ENCODE measurements around the gene GSPT1.
A peak's percentile ranks its signal among the peaks of the same experiment; 100 is the strongest.

The GSPT1 gene

DNA sequence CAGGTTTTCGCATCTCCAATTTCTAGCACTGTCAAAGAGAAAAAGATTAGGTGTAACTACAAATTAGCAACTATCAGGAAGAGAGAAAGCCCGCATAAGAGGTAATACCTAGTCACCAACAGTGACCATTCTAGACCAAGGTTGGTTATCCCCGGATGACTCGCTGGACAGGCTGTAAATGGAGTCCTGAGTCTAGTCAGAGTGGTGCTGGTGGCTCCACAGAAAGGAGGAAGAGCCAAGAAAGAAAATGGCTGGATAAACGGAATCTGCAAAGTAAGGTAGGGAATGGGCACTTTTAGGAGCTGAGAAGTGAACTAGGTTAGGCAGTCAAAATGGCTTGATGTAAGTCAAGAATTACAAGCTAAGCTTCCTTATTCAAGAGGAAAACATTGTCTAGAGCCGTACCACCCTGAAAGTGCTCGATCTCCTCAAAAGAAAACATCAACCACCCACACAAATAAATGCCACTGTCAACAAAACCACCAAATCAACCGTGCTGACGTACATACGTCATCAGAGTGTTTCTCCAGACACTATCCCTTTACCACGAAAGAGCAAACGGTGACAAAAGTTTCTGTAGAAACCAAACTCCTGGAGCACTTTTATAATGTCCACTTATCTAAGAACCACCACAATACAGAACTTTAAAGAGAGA lies 2.2 kb downstream of the GSPT1 start:
- peak in 1 of 2 experiments; percentile 6 for DNase-seq (ENCODE audit: low read depth in 1 of 2, low spot score in 1 of 2)
- Histone ChIP-seq H3K27ac (replicated peaks) (peak overlapping the region; percentile 92), H3K4me3 (replicated peaks; ENCODE audit: insufficient read depth, low read length) (peak overlapping the region; percentile 88), H3K27me3 (ENCODE audit: insufficient read depth, poor library complexity, severe bottlenecking) (no peaks in the 10 kb centered on the region)
- TF ChIP-seq GABPA (IDR thresholded peaks at IDR 0.05; ENCODE audit: low read depth): no peak
- TF ChIP-seq POLR2AphosphoS5 (IDR thresholded peaks at IDR 0.05; ENCODE audit: low read depth): no peak
- TF ChIP-seq, protein P1, sequence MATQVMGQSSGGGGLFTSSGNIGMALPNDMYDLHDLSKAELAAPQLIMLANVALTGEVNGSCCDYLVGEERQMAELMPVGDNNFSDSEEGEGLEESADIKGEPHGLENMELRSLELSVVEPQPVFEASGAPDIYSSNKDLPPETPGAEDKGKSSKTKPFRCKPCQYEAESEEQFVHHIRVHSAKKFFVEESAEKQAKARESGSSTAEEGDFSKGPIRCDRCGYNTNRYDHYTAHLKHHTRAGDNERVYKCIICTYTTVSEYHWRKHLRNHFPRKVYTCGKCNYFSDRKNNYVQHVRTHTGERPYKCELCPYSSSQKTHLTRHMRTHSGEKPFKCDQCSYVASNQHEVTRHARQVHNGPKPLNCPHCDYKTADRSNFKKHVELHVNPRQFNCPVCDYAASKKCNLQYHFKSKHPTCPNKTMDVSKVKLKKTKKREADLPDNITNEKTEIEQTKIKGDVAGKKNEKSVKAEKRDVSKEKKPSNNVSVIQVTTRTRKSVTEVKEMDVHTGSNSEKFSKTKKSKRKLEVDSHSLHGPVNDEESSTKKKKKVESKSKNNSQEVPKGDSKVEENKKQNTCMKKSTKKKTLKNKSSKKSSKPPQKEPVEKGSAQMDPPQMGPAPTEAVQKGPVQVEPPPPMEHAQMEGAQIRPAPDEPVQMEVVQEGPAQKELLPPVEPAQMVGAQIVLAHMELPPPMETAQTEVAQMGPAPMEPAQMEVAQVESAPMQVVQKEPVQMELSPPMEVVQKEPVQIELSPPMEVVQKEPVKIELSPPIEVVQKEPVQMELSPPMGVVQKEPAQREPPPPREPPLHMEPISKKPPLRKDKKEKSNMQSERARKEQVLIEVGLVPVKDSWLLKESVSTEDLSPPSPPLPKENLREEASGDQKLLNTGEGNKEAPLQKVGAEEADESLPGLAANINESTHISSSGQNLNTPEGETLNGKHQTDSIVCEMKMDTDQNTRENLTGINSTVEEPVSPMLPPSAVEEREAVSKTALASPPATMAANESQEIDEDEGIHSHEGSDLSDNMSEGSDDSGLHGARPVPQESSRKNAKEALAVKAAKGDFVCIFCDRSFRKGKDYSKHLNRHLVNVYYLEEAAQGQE (IDR thresholded peaks at IDR 0.05; ENCODE audit: insufficient replicate concordance, low read depth): no peak
- TF ChIP-seq, protein P2, sequence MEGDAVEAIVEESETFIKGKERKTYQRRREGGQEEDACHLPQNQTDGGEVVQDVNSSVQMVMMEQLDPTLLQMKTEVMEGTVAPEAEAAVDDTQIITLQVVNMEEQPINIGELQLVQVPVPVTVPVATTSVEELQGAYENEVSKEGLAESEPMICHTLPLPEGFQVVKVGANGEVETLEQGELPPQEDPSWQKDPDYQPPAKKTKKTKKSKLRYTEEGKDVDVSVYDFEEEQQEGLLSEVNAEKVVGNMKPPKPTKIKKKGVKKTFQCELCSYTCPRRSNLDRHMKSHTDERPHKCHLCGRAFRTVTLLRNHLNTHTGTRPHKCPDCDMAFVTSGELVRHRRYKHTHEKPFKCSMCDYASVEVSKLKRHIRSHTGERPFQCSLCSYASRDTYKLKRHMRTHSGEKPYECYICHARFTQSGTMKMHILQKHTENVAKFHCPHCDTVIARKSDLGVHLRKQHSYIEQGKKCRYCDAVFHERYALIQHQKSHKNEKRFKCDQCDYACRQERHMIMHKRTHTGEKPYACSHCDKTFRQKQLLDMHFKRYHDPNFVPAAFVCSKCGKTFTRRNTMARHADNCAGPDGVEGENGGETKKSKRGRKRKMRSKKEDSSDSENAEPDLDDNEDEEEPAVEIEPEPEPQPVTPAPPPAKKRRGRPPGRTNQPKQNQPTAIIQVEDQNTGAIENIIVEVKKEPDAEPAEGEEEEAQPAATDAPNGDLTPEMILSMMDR (IDR thresholded peaks at IDR 0.05; ENCODE audit: insufficient read depth, low read length): no peak
- TF ChIP-seq SPI1 (IDR thresholded peaks at IDR 0.05; ENCODE audit: borderline replicate concordance, low read depth): no peak

DNA sequence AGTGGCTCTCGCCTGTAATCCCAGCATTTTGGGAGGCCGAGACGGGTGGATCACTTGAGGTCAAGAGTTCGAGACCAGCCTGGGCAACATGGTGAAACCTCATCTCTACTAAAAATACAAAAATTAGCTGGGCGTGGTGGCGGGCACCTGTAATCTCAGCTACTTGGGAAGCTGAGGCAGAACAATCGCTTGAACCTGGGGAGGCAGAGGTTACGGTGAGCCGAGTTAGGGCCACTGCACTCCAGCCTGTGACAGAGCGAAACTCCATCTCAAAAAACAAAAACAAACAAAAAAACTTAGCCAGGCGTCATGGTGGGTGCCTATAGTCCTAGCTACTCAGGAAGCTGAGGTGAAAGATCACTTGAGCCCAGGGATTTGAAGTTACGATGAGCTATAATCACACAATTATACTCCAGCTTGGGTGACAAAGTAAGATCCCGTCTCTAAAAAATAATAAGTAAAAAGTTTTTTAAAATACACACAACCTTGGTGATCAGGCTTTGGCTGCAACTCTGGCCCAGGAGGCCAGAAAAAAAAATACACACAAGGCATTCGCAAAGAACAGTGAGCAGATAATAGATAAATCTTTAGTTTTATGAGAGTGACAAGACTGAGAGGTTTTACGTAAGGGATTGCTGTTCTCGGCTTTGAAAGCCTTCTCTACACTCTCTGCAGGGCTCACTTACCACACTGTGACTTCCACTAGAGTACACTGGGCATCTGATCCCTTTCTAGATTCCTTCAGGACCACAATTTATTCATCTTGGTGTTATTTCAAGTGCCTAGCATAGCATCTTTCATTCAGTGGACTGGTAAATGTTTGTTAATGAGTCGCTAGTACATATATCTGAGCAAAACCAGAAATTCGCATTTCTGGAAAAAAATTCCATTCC lies 5.9 kb downstream of the GSPT1 start:
- no peak for DNase-seq (ENCODE audit: low read depth in 1 of 2, low spot score in 1 of 2)
- TF ChIP-seq POLR2AphosphoS5 (IDR thresholded peaks at IDR 0.05; ENCODE audit: low read depth): no peak
- no peak for TF ChIP-seq SPI1 (IDR thresholded peaks at IDR 0.05; ENCODE audit: borderline replicate concordance, low read depth)
- TF ChIP-seq, protein P1 (IDR thresholded peaks at IDR 0.05; ENCODE audit: insufficient replicate concordance, low read depth): no peak
- H3K27ac ChIP-seq (replicated peaks): no peak overlapping the region
- H3K27me3 ChIP-seq (ENCODE audit: insufficient read depth, poor library complexity, severe bottlenecking): no peaks in the 10 kb centered on the region
- no peak overlapping the region for H3K4me3 ChIP-seq (replicated peaks; ENCODE audit: insufficient read depth, low read length)

DNA sequence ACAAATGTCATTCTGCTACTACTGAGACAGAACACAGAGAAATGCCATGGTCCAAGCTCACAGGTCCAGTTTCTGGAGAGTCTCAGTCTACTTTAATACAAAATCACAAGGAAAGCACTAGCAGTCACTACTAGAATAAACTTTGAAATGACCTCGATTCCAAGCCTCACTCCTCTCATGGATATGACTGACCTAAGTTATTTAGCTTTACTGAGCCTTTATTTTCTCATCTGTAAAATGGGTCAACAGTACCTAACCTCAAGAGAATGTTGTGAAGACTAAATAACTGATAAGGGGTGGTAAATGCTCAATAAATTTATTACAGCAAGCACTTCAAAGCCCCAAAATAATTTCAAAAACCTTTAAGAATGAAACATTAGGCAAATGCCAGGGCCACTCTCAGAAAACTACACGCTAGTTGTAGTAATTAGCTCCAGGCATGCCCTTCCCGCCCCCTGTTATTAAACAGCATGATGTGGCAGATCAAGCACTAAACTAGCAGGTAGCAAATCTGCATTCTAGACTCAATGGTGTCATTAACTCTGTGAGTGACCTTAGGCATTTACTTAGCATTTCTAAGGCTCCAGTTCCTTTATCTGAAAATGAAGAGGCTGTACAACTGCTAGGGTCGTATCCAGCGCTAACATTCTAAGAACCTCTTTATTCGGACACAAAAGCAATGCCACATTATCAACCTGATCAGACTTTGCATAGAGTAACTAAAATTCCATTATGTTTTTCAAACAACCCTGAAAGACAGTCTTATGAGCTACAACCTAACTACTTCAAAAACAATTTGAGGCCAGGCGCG lies 8.4 kb downstream of the GSPT1 start:
- Histone ChIP-seq H3K27me3 (ENCODE audit: insufficient read depth, poor library complexity, severe bottlenecking) (no peaks in the 10 kb centered on the region), H3K4me3 (replicated peaks; ENCODE audit: insufficient read depth, low read length) (no peak overlapping the region), H3K27ac (replicated peaks) (no peak overlapping the region)
- TF ChIP-seq, protein P1 (IDR thresholded peaks at IDR 0.05; ENCODE audit: insufficient replicate concordance, low read depth): no peak
- no peak for TF ChIP-seq SPI1 (IDR thresholded peaks at IDR 0.05; ENCODE audit: borderline replicate concordance, low read depth)
- TF ChIP-seq, protein P2 (IDR thresholded peaks at IDR 0.05; ENCODE audit: insufficient read depth, low read length): no peak
- no peak for TF ChIP-seq GABPA (IDR thresholded peaks at IDR 0.05; ENCODE audit: low read depth)
- no peak for TF ChIP-seq POLR2AphosphoS5 (IDR thresholded peaks at IDR 0.05; ENCODE audit: low read depth)
- DNase-seq (ENCODE audit: low read depth in 1 of 2, low spot score in 1 of 2): no peak
